ENCODE measurements around the gene PHGDH. TPM values are rescaled to one million over a fixed set of nuclear protein-coding genes. Genes with fewer than 3 reads are reported as not detected.

PHGDH gene
- total and polyA plus RNA-seq, 4 donors: 23.7 to 68.4 (median 43.3) TPM

Other genes starting within 250 kb of the PHGDH start
- not detected for gene HSD3B1, start 204.7 kb upstream of the PHGDH start, total RNA-seq
- gene HSD3B1, start 204.7 kb upstream of the PHGDH start, polyA plus RNA-seq: not detected
- gene ZNF697, start 63.7 kb upstream of the PHGDH start, total RNA-seq: 1 to 10 TPM; 5.1 to 6.0 TPM
- 1 to 10 TPM in 1 of 2 donors, under 1 TPM in 1; 0.63 to 1.3 TPM for gene ZNF697, start 63.7 kb upstream of the PHGDH start, polyA plus RNA-seq
- not detected for gene HMGCS2, start 57.0 kb downstream of the PHGDH start, total RNA-seq
- 1 to 10 TPM; 1.1 to 9.8 TPM for gene HMGCS2, start 57.0 kb downstream of the PHGDH start, polyA plus RNA-seq
- gene REG4, start 99.5 kb downstream of the PHGDH start, total RNA-seq: not detected
- 10 to 100 TPM in 1 of 2 donors, not detected in 1; 20.7 TPM for gene REG4, start 99.5 kb downstream of the PHGDH start, polyA plus RNA-seq
- gene ADAM30, start 184.6 kb downstream of the PHGDH start, total RNA-seq: not detected
- gene ADAM30, start 184.6 kb downstream of the PHGDH start, polyA plus RNA-seq: not detected